Stimulated activated CD8-positive, alpha-beta memory T cell treated with anti-CD3 and anti-CD28 coated beads, Interleukin-15, amount 100 ng/mL, for 24 hours (primary cell): ENCODE results near the gene TROAP.
"Not testable (repeated sequence)": the region's sequence is repeated elsewhere in the genome, so short reads cannot be mapped to it uniquely, and the experiment has no call there.

Experiments
- DNase-seq: peaks from one replicate; pipeline ENCODE4 v3.0.0-alpha.2; 2020; ENCODE audit warnings: low read depth

The TROAP gene

GRCh38 chr12:49369411-49370145 lies 46.5 kb downstream of the TROAP start:
- no peak for DNase-seq

DNA sequence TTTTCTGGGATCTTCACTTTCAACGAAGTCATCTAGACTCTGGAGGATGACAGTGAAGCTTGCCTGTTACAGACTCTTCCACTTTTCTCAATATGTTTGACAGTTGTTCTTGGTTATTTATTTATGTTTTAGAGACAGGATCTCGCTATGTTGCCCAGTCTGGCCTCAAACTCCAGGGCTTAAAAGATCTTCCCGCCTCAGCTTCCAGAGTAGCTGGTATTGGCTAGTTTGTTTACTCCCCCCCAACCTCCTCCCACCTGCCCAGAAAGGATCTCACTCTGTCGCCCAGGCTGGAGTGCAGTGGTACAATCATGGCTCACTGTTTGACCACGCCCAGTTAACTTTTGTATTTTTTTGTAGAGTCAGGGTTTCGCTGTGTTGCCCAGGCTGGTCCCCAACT lies 47.5 kb downstream of the TROAP start:
- no peak for DNase-seq

DNA sequence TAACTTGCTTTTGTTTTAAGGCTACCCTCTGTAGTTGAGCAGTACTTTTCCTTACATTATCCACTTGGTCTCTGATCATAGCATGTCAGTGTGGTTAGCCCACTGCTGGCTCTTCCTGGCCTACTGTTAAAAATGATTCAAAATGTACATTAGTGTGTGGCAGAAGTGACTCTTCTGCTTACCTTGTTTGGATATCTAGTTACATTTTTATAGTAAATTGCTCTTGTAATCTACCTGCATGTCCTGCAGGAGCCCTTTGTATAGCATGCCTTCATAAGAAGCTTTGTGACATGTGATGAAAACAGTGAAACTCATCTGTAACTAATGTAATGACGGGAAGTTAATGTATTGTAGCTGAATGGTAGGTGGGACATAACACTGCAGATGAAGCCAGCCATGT lies 52.4 kb downstream of the TROAP start:
- no peak for DNase-seq

GRCh38 chr12:49377386-49377785 lies 54.3 kb downstream of the TROAP start:
- no peak for DNase-seq

DNA sequence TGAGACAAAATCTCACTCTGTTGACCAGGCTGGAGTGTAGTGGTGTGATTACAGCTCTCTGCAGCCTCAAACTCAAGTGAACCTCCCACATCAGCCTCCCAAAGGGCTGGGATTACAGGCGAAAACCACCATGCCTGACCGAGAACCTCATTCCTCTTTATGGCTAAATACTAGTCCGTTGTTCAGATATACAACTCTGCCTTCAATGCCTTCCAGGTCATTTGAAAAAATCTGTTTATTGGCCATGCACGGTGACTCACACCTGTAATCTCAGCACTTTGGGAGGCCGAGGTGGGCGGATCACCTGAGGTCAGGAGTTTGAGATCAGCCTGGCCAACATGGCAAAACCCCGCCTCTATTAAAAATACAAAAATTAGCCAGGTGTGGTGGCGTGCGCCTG lies 57.1 kb downstream of the TROAP start:
- not testable (repeated sequence) for DNase-seq
